ENCODE measurements around the gene CLMN. TPM values are rescaled to one million over a fixed set of nuclear protein-coding genes. Genes with fewer than 3 reads are reported as not detected.

CLMN gene
- total and polyA plus RNA-seq, 2 experiments from 2014 or later, result 15.7 to 40.0 TPM

GRCh38 chr14:95328729-95329503 is 9.2 kb upstream of the CLMN start:
- Histone ChIP-seq H3K36me3 (replicated peaks; ENCODE audit: insufficient read depth, low read depth) (no peaks in the 10 kb centered on the region), H3K27me3 (no peaks in the 10 kb centered on the region), H3K27ac (no peak overlapping the region), H3K9me3 (ENCODE audit: low read depth) (no peaks in the 10 kb centered on the region), H3K79me2 (no peaks in the 10 kb centered on the region), H4K20me1 (ENCODE audit: insufficient read depth, poor library complexity, severe bottlenecking) (no peaks in the 10 kb centered on the region), H3K4me1 (ENCODE audit: insufficient read depth) (no peaks in the 10 kb centered on the region), H2AFZ (no peak overlapping the region), H3K4me2 (no peak overlapping the region), H3K4me3 (no peak overlapping the region), H3K9me2 (replicated peaks; ENCODE audit: insufficient read depth) (no peaks in the 10 kb centered on the region)
- WGBS (ENCODE audit: low lambda C conversion rate, missing lambda C conversion rate), result 78% methylated on average over 13 of the region's 13 CpGs
- DNase-seq (ENCODE audit: low spot score), result no peak
- TF ChIP-seq CTCF (IDR thresholded peaks at IDR 0.05; ENCODE audit: poor library complexity), result no peak
- TF ChIP-seq EZH2 (IDR thresholded peaks at IDR 0.05; ENCODE audit: borderline replicate concordance), result no peak
- no peak for TF ChIP-seq EZH2phosphoT487 (IDR thresholded peaks at IDR 0.05; ENCODE audit: low read depth, severe bottlenecking, unreplicated experiment)

GRCh38 chr14:95327558-95328374 is 8.1 kb upstream of the CLMN start:
- Histone ChIP-seq H3K4me3 (no peak overlapping the region), H3K4me1 (ENCODE audit: insufficient read depth) (no peaks in the 10 kb centered on the region), H3K36me3 (replicated peaks; ENCODE audit: insufficient read depth, low read depth) (no peaks in the 10 kb centered on the region), H3K79me2 (no peaks in the 10 kb centered on the region), H3K9me3 (ENCODE audit: low read depth) (no peaks in the 10 kb centered on the region), H2AFZ (no peak overlapping the region), H3K27me3 (no peaks in the 10 kb centered on the region), H4K20me1 (ENCODE audit: insufficient read depth, poor library complexity, severe bottlenecking) (no peaks in the 10 kb centered on the region), H3K4me2 (no peak overlapping the region), H3K27ac (no peak overlapping the region), H3K9me2 (replicated peaks; ENCODE audit: insufficient read depth) (no peaks in the 10 kb centered on the region)
- no peak for DNase-seq (ENCODE audit: low spot score)
- TF ChIP-seq EZH2phosphoT487 (IDR thresholded peaks at IDR 0.05; ENCODE audit: low read depth, severe bottlenecking, unreplicated experiment) (no peak), CTCF (IDR thresholded peaks at IDR 0.05; ENCODE audit: poor library complexity) (no peak)
- WGBS (ENCODE audit: low lambda C conversion rate, missing lambda C conversion rate), result 91% methylated on average over 13 of the region's 13 CpGs

GRCh38 chr14:95326987-95327386 is 7.3 kb upstream of the CLMN start:
- 96% methylated on average over 3 of the region's 3 CpGs for WGBS (ENCODE audit: low lambda C conversion rate, missing lambda C conversion rate)
- Histone ChIP-seq H3K27ac (no peak overlapping the region), H3K9me2 (replicated peaks; ENCODE audit: insufficient read depth) (no peaks in the 10 kb centered on the region)

More at GRCh38 chr14:95326987-95327386, 7.3 kb upstream of the CLMN start:
- Histone ChIP-seq H3K27me3 (no peaks in the 10 kb centered on the region), H4K20me1 (ENCODE audit: insufficient read depth, poor library complexity, severe bottlenecking) (no peaks in the 10 kb centered on the region), H3K36me3 (replicated peaks; ENCODE audit: insufficient read depth, low read depth) (no peaks in the 10 kb centered on the region), H3K9me3 (ENCODE audit: low read depth) (no peaks in the 10 kb centered on the region), H3K4me2 (no peak overlapping the region), H3K4me3 (no peak overlapping the region), H3K4me1 (ENCODE audit: insufficient read depth) (no peaks in the 10 kb centered on the region), H2AFZ (no peak overlapping the region), H3K79me2 (no peaks in the 10 kb centered on the region)
- TF ChIP-seq EZH2 (IDR thresholded peaks at IDR 0.05; ENCODE audit: borderline replicate concordance) (no peak), EZH2phosphoT487 (IDR thresholded peaks at IDR 0.05; ENCODE audit: low read depth, severe bottlenecking, unreplicated experiment) (no peak), CTCF (IDR thresholded peaks at IDR 0.05; ENCODE audit: poor library complexity) (no peak)
- no peak for DNase-seq (ENCODE audit: low spot score)
